DMS153 treated with DMSO at 0.1 percent for 48 hours (cell line): ENCODE results near the gene ASPRV1.

Experiments used
- DNase-seq: peaks from one replicate; lab custom pipeline; 2025; ENCODE audit not compliant: unreplicated experiment; lab: John Stamatoyannopoulos, UW

ASPRV1 gene

DNA sequence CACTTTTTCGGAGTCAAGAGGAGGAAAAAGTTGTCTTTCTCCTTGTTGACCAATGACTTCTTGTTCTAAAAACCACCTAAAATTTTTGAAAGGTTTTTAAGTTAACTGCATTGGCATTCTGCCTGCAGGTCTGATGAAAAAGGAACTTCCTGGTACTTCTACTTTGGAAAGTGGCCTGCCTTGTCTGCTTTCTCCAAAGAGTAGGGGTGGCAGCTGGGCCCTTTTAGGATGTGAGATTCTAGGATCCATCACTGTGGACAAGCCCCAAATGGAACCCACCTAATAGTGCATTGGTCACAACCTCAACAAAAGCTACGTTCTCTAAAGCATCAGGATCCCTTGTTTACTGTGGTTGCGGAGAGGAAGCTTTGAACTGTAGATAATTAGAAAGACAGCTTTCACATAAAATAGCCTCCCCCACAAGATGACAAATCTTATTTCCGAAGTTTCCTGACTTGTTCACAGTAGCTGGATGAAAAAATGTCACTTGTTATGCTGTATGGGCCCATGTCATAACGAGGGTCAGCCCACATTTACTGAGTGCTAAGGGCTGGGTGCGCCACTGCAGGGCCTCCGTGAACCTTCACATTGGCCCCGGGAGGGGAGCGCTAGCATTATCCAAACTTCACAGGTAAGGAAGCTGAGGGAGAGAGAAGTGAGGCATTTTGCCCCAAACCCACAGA lies 17.4 kb downstream of the ASPRV1 start:
- no peak for DNase-seq

DNA sequence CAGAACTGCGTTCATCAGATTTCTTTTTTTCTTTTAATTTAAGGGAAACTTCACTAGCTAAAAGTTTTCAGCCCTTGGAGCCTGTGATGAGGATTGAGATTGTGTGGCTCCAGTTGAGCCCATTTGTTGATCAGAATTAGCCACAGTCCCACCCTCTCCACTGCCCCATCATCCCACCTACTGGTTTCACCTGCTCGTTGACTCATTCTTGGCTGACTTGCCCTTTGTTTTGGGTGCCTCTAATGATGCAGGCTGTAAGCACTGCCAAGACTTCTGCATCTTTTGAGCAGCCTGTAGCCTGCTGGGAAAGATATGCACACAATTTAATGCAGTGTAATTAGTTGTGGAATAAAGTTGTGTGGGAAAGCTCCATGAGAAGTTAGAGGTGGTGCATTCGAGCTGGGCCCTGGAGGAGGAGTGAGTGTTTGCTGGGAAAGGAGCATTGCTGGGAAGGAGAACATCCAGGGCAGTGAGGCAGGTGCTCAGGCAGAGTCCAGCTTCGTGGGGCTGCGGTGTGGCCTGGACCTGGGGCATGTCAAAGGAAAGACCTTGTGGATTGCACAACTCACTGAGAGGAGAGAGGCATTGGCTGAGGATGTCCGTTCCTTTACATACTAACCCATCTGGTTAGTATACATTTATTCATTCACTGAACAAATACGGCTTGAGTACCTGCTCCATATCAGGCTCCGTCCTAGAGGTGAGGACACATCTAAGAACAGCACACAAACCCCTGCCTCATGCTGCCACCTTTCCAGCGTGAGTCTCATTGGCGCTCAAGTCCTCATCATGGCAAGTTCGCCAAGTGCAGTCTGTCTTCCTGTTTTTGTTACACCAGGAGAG lies 18.2 kb downstream of the ASPRV1 start:
- DNase-seq = no peak

DNA sequence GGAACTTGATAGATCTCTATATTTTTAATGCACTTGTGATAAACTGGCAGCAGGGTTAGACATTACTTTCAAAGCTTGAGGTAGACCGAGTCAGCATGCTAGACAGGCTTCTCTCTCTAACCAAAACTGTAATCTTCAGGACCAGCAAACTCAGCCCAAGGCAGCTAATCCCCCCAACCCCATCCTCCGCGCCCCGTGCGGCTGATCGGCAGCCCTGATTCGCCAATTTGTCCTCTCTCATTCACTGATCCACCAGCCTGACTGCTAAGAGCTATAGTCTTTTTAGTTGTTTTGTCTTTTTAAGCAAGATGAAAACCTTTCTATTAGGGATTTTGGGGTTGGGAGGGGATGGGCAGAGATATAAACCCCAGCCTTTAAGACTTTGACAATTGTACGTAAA lies 20.7 kb downstream of the ASPRV1 start:
- DNase-seq = no peak

DNA sequence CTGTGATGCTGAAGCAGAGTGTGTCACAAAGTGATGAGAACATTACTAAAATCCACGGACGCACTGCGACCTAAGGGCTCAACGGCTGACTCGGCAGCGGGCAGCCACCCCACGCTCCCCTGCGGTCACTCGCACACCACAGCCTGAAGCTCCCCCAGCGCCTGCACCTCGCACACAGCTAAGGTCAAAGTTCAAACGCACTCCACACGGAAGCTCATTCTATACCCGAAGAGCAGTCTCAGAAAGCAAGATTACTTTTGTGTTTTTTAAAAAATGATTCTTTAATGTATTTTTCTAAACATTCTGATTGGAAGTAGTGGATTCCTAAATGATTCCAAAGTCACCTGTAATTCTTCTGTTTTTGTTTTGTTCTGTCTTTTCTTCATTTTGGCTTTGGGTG lies 21.7 kb downstream of the ASPRV1 start:
- DNase-seq = no peak

DNA sequence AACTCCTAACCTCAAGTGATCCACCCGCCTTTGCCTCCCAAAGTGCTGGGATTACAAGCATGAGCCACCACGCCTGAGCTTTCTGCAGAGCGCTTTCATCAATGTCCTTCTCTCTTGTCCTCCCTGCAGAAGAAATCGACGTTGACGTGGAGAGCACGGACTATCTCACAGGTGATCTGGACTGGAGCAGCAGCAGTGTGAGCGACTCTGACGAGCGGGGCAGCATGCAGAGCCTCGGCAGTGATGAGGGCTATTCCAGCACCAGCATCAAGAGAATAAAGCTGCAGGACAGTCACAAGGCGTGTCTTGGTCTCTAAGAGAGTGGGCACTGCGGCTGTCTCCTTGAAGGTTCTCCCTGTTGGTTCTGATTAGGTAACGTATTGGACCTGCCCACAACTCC lies 23.5 kb downstream of the ASPRV1 start:
- DNase-seq = no peak

DNA sequence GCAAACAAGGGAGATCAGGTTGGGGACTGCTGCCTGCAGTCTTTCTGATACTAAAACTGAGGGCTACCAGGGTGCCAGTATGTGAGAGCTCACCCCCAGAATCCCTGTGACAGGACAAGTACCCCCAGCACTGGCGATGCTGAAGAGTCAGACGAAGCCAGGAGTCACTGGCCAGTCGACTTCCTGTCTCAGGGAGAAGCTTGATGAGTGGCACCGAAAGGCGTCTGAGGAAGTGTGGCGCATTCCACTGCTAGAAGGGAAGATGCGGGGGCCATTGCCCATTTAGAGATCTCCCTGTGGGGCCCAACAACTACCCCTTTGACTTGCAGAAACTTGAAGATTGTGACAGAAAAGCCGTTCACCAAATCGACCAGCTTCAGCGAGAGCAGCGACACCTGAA lies 24.5 kb downstream of the ASPRV1 start:
- no peak for DNase-seq

DNA sequence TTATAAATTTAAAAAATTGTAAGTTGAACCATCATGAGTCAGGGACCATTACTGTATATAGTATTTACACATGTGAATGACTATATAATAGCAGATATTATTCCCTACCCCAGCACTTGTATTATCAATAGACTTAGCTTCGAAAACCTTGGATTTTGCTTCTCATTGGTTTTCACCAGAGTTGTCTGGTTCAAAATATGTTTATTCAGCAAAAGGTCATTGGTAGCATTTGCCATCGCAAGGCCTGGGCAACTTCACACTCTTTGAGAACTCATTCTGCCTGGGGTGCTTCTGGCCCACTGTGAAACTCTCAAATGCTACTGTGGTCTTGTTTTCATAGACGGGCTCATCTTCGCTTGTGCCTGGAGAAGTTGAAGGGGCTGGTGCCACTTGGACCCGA lies 26.4 kb downstream of the ASPRV1 start:
- DNase-seq = no peak

DNA sequence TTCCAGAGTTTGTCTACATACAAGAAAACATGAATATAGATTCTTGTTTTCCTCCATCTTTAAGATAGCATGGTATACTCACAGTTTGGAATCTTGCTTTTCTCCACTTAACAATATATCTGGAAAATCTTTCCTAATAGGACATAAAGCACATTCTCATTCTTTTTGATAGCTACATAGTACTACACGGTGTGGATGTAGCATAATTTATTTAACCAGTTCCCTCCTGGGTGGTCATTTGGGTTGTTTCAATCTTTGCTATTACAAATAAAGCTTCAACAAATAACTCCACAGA lies 26.9 kb downstream of the ASPRV1 start:
- DNase-seq = no peak

DNA sequence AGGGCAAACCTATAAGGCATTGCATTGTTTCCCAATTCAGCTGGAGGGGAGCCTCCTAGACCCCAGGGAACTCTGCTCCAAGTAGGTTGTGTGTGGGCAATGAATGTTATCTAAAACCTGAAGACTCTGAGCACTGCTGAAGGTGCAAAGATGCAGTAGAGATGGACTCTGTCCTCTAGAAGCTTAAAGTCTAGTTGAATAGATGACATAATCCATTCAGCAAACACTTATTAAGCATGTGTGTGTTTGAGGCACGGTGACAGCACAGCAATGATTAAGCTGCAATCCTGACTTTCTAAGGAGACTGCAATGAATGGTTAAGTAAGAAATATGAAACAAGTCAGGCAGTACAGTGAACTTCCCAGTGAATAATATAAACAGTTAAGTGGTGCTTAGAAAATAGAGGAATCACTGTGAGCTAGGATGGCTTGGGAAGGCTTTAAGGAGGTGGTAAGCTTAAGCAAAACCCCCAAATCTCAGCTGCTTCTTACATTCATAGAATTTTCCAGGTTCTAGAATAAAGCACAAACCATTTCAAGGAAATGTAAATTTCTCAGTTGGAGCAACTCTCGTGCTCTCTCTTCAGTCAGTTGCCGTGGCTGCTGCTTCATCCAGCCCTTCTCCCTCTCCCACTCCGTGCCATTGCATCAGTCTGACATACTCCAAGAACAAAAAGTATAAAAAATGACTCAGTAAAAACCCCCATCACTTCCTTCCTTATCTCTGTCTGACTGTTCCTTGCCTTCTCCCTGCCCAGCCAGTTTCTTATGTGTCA lies 27.4 kb downstream of the ASPRV1 start:
- no peak for DNase-seq

DNA sequence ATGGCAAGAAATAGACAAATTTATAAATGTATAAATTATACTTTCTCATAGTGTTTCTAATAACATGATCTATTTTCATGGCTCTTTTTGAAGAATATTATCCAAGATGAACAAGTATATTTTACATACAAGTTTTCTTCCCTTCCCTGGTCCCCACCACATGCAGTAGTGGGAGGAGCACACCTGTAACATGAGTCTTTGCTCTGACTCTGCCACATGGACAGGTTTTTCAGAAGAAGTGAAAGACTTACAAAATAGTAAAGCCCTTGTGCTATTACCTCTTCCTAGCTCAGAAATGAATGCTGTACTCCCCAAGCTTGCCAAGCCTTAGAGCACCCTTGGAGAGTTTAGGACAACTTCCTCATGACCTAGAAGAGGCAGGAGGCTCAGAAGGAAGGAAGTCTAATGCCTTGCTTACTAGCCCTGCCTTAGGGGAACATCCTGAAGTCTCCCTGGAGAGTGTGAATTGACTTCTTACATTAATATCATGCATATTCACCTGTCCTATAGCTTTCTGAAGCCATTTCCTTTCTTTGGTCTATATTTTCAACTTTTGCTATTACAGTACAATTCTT lies 28.1 kb downstream of the ASPRV1 start:
- DNase-seq = no peak

DNA sequence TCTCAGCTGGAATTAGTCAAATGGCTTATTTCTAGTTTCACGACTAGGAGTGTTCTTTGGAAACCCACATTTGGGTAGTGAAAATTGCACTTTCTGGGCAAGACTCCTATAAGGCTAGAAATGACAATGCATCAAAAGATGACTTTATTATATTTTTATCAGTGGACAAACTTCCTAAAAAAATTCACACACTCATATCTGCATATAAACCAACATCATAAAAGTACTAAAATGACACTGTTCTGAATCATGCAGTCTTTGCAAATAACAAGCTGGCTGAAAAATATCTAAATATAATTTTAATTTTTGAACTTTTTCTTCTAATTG lies 28.9 kb downstream of the ASPRV1 start:
- no peak for DNase-seq

DNA sequence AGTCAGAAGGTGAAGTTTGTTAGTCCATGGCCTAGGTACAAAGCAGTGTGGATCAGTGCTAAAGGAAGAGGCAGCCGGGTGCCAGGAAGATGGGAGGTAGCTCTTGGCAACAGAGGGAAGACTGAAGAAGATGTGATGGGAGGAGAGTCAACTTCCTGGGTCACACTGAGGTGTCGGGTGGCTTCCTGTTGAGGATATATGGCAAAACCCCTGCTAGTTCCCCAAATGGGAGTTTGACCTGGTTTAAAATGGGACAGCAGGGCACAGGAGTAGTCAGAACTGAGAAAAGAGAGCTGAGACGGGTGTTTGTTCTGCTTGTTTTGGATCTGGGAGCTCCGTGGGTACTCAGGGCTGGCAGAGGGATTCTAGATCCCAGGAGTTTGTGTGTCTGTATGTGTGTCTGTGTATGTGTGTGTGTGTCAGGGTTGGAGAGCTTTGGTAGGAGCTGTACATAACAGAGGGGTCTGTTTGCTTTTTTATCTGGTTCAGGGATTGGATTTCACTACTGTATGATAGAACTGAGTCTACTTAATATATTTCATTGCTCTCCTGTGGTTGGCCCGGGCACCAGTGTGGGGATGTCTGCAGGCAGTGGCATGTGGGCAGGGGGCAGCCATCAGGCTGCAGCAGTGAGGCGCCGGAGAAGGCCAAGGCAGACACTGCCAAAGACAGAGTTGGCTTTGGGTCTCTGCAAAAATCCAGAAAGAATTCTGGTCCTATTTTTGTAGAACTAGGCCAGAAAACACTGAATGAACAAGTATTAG lies 29.4 kb downstream of the ASPRV1 start:
- DNase-seq = no peak

DNA sequence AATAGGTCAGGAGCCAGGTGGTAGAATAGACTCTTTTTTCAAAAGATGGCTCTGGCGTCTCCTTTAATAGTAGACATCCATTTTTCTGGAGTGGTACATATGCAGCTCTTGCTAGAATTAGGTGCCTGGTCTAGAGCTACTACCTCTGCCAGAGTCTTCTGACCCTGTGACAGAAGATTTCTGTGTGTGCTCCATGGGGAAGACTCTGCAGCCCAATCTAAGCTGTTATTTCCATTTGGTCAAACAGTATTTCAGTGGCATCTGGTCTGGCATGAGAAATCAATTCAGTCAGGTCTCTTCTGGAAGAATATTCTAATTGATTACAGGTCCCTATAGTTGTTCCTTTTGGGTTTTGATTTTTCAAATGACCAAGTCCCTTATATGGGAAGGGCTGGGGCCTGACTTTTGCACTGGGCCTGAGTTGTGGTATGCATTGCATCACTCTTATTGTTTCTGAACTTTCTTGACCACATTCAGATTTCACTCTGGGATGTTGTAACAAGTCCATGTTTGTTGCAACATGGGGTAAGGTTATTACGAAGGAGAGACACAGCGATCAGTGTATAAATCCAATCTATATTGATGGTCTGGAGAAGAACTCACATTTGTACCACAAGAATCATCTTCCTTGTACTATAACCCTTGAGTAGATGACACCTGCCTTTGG lies 34.4 kb downstream of the ASPRV1 start:
- DNase-seq = no peak

DNA sequence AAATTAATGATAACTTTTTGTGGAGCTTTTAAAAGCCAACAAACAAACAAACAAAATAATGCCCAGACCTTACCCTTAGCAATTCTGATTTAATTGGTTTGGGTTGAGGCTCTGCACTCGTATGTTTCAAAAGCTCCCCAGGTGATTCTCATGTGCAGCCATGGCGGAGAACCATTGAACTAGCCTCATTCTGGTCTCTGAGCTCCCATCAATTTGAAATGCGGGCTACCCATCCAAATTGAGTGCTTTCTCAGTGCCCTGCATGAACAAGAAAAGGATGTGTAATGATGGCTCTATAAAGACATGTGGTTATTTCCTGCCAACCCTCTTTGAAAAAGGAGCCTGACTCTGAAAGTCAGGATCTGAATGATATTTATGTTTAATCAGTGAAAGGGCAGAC lies 38.3 kb downstream of the ASPRV1 start:
- no peak for DNase-seq

DNA sequence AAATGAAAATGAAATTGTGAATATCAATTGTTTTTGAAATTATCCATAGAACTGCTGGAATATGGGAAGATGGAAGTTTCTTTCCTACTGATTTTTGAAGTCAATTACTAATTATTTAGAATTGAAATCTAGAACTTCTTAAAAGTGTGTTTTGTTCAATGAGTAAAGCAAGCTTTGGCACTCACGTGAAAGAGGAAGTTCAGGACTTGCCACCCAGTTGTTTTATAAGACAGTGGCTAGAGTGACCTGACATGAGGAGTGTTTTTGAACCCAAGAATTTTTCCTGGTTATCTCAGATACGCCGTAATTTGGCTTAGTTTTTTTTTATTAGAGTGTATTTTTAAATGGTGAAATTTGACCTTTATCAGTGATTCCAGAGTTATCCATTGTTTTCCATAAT lies 43.0 kb downstream of the ASPRV1 start:
- DNase-seq = no peak

DNA sequence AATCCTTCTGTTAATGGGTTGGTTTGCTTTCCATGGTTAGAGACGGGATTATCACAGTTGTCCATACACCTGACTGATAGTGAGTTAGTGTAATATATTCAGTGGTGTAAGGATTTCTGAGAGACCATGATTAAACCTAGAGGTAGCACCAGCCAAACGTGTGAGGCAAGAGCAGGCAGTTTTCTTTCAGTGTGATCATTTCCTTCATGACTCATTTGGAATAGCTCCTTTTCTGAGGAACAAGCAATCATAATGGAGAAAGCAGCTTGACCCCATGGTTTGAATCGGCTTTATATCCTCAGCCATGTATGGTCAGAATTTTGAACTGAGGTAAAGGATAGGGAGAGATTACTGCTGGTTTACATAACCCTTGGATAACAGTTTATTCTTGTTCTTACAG lies 43.6 kb downstream of the ASPRV1 start:
- DNase-seq = no peak

DNA sequence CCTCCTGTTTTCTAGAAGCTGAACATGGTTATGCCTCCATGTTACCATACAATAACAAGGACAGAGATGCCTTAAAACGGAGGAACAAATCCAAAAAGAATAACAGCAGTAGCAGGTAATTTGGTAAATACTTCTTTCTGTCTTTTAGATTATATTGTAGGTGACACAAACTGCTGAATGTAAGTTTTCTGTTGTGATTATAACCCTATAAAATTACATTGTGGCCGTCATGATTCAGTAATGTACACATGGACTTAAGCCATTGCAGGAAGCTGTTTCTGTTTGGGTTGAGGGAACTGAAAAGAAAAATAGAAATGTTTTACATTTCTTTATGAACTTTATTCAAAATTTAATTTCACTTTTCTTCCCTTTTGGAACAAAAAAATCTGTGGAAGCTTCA lies 45.3 kb downstream of the ASPRV1 start:
- DNase-seq = no peak

DNA sequence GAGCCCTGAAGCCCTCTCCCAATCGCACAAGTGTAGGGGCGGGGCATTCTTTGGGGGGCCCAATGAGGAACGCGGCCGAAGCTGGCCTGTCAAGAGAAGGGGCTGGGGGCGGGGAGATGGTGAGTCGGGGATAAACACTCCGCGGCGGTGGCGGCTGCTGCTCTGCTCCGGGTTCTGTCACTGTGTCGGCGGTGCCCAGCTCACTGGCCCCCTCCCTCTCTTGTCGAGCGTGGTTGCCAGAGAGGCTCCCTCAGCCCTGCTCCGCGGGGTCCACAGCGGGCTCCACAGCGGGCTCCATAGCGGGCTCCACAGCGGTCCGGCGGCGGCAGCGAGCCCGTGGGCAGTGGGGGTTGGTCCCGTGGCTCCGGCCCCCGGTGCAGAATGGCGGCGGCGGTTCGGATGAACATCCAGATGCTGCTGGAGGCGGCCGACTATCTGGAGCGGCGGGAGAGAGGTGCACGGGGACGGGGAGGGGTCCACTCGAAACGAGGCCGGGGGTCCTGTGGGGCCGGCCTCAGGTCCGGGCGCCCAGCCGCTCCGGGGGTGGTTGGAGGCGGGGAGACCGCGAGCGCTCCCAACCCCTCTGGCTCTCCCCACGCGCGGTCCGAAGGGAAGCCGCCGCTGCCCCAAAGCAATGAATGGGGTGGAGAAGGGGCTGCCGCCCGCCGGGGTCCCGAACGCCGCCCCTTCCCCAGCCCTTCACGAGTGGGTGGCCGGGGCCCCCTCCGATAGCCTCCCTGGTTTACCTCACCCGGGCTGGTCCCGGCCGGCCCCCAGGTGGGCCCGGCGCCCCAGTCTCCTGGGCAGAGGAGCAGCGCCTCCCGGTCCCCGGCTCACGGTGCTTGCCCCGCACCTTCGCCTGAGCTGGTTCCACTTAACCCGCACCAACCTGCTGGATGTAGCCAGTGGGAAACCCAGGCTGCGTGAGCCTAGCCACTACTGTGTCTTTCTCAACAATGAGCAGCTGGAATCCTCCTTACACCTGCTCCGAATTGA lies 46.2 kb downstream of the ASPRV1 start, which contains the start of gene MXD1:
Gene MXD1 (plus strand): TSS at position 160 of the 996 bp plus-strand sequence. CDS start 222 bp downstream, at position 382.
- DNase-seq = no peak
